GM21390 (cell line): ENCODE data around the gene NTN3.

Experiments used
- ATAC-seq: cut with Tn5 transposase; IDR thresholded peaks from one replicate; pipeline ENCODE4 v1.9.1; 2021; ENCODE audit not compliant: unreplicated experiment

The NTN3 gene

DNA sequence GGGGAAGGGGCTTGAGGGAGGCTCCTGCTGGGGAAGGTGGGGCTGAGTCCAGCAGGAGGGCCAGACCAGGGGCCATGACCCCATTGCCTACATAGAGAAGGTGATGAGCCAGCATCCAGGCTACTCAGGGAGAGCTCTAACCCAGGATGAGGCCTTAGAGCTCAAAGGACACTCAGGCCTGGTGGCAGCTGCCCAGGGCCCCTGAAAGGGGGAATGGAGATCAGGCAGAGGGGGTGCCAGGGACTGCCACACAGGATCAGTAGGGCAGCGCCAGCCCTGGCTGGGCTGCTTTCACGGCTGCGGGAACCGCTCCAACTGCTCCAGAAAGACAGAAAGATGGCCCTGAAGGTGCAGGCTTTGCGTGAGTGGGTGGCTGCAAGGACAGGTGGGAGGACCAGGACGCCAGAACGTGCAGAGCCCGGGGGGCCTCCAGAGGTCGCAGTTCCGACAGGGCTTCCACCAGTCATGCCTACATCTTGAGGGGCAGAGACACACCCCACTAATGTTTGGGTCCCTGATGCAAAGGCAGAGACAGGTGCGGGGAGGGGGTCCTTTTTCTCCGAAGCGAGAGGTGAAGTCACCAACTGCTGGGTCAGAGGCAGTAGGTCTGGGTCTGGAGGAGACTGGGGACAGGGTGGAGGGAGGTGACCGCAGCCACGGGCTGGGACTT, 41.8 kb downstream of the NTN3 start:
- peak; percentile 6 for ATAC-seq

DNA sequence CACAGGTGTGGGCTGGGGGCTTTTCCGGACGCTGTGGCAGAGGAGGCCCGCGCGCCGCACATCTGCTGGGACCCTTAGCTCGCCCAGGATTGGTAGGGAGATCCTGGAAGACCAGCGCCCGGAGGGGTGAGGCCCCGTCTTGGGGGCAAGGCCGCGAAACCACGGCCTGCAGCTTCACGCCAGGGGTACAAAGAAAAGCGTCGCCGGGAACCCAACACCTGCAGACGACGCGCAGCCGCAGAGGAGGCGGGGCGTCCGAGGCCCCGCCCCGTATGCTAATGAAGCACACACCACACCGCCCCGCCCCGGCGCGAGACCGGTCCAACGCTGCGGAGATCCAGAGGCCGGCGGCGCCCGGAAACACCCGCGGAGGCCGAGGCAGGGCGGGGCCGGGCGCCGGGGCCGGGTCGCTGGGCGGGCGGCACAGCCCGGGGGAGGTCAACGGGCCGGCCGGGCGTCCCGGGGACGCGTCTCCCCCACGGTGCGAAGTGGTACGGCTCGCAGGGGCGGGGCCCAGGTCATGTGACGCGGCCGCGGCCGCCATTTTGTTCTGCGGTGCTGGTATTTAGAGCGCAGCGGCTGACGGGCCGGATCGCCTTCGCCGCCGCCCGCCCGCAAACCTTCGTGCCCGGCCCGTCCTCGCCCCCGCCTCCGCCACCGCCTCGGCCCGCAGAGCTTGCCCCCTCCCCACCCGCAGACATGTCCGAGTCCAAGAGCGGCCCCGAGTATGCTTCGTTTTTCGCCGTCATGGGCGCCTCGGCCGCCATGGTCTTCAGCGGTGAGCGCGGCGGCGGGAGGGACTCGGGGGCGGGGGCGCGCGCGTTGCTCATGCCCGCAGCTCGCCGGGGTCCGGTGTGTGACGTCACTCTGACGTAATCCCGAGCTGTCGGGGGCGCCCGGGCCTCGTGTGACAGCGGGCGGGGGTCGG, 42.6 kb downstream of the NTN3 start, which contains the start of gene ATP6V0C:
TSS of gene ATP6V0C (plus strand) at position 548 of the 928 bp plus-strand sequence. CDS start at position 700, 152 bp downstream.
- ATAC-seq, result peak; percentile 60

DNA sequence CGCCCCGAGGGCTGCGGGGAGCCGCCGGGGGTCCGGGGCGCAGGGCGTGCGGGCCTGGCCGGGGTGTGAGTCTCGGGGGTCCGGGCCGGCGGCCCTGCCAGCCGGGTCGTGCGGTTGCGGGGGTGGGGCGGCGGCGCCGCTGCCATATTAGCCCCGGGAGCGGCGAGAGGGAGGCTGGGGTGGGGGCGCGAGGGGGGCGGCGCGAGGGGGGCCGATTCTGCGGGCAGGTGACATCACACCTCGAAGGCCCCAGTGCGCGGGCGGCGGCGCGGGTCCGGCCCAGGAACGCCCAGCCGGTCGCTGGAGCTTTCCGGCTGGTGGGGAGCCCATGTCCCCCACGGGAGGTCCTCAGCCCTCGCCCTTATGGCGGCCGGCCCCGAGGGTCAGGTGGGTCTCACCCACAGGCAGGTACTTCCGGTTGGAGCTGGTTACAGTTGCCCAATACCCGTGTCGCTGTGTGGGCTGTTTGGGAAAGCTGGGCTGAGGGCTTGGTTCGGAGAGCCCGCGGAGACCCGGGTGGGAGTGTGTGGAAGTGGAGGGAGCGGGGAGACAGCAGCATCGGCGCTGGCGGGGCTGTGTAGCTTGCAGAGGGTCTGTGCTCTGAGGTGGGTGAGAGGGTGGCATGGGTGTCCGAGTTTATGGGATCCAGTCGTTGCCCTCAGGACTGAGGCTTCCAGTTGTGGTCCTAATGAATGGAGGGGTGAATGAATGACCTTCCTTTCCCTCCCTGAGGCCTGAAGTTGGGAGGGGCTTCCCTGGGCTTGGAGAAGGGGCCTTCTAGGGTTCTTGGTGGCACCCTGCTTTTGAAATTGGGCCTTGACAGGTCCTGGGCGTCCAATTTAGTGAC, 43.5 kb downstream of the NTN3 start:
- ATAC-seq, result no peak

DNA sequence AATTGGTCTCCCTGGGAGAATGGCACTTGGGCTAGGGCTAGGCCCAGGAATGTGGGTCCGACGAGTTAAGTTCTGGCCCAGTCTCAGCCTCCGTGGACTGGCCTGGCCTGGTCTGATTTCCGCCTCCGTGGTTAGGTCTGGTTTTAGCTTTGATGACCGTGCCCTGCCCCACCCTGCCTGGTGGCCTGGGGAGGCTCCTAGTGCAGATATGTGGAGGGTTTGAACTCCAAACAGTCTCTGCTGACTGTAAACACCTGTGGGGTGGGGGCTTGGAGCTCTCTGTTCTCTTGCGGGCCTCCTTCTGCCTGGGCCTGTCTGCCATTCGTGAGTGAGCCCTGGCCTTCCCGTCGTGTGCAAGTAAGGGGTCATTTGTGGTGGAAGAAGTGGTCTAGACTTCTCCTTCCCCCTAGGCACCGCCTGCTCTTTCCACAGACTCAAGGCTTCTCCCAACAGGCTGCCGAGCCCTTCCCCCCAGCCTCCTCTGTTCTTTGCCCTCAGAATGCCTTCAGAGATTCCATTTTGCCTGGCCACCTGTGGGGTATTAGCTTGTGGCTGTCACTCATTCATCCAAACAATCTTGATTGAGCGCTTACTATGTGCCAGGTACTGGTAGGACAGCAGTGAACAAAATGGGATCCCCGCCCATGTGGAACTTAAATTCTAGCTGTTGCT, 44.2 kb downstream of the NTN3 start:
- no peak for ATAC-seq

DNA sequence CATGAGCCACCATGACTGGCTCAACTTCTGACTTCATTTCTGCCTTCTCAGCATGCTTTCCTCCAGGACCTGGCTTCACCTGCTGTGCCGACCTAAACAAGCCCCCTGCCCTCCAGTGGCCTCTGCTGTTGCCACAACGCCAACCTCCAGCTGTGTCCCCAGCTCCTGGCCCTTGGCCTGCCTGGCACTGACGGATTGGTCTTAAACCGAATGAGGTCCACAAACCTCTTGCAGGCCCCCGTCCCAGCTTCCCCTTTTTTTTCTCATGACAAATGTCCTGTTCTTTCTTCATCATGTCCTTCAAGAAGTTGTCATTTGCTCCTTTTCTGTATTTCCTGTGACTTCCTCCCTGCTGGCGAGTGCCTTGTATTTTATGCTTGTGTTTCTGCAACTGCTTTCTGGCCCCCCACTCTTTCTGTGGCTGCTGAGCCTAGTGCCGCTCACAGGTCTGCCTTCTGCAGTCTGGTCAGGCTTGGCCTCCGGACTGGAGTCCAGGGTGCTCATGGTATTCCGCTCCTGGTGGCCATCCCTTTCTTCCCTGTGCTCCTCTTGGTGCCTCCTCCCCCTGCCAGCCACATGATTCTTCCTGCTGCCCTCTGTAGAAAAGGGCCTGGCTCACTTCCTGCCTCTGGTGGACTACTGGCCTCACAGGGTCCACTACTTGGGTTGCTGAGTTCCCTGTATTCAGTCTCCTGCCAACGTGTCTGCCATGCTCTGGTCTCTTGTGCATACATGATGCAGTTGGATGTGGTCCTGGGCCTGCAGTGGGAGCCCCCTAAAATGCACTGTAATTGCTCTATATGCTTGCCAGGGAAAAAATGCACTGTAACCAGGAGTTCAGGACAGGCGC, 45.5 kb downstream of the NTN3 start:
- no peak for ATAC-seq

DNA sequence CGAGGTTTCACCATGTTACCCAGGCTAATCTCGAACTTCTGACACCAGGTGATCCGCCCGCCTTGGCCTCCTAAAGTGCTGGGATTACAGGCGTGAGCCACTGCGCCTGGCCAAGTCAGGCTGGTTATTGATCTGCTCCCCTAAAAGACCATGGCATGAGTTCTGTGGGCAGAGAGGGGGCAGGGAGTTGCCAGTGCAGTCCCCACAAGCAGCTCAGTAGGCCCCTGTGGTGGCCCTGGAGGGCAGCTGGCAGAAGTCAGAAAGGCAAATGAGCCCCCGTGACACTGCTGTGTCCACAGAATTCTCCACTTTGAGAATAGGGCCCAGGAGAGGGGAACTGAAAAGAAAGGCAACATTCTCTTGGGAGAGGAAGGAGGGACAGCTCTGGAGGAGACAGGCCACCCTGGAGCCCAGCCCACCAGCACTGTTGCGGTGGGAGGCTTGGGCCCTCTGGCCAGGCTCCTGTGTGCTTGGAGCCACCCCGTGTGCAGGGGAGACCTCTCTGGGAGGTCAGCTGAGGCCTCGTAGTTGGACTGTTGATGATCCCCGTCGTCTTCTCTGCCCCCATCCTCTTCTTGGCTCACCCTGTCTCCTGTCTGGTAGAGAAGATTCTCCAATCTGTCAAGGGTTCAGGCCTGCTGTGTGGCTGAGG, 47.0 kb downstream of the NTN3 start:
- ATAC-seq, result no peak

DNA sequence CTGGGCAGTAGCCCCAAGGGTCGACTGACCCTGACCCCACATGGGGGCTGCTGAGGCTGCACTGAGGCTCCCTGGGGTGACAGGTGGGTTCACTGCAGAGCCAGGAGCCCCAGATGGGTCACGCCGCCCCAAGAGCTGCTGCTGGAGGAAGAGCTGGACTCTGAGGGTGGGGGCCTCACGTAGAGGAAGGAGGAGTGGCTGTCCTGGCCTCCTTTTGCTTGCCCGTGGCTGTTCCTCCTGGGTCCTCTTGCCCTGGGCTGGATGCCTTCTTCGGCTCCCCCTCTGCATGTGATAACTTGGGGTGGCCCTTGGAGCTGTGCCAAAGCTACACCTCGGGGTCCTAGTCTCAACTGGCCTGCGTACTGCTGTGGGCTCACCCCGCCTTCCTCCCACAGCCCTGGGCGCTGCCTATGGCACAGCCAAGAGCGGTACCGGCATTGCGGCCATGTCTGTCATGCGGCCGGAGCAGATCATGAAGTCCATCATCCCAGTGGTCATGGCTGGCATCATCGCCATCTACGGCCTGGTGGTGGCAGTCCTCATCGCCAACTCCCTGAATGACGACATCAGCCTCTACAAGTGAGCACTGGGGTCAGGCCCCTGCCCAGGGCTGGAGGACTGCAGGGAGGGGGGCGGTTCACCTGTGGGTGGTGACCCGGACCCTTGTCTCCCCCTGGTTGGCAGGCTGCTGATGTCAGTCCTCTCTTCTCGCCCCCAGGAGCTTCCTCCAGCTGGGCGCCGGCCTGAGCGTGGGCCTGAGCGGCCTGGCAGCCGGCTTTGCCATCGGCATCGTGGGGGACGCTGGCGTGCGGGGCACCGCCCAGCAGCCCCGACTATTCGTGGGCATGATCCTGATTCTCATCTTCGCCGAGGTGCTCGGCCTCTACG, 48.0 kb downstream of the NTN3 start:
- no peak for ATAC-seq

DNA sequence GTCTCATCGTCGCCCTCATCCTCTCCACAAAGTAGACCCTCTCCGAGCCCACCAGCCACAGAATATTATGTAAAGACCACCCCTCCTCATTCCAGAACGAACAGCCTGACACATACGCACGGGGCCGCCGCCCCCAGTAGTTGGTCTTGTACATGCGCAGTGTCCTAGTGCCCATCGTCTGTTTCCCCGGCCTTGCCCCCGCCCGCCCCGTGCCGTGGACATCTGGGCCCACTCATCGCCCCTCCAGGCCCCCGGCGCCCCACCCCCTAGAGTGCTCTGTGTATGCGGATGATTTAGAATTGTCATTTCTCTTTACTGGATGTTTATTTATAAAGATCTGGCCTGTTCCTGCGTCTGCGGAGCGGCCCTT, 48.6 kb downstream of the NTN3 start:
- ATAC-seq, result no peak

DNA sequence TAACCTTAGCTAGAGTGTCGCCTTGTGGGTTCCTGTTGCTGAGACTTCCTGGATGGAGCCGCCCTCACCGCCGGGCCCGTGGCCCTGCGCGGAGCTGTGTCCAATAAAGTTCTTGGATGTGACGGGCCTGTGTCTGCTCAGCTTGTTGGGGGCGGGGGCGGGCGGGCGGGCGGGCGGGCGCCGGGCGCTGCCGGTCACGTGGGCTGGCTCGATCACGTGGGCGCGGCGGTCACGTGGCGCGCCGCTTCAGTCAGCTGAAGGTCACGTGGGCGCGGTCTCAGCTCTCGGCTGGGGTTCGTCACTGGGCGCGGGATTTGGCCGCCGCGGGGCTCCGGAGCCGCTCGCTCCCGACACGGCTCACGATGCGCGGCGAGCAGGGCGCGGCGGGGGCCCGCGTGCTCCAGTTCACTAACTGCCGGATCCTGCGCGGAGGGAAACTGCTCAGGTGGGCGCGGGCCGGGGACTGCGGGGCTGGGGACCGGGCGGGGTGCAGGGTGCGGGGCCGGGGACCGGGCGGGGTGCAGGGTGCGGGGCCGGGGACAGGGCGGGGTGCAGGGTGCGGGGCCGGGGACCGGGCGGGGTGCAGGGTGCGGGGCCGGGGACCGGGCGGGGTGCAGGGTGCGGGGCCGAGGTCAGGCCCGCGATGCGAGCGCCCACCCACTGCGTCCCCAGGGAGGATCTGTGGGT, 49.1 kb downstream of the NTN3 start, which contains the start of gene AMDHD2:
TSS of gene AMDHD2 (plus strand) at position 275 of the 687 bp plus-strand sequence. CDS start at position 363, 88 bp downstream.
- no peak for ATAC-seq

DNA sequence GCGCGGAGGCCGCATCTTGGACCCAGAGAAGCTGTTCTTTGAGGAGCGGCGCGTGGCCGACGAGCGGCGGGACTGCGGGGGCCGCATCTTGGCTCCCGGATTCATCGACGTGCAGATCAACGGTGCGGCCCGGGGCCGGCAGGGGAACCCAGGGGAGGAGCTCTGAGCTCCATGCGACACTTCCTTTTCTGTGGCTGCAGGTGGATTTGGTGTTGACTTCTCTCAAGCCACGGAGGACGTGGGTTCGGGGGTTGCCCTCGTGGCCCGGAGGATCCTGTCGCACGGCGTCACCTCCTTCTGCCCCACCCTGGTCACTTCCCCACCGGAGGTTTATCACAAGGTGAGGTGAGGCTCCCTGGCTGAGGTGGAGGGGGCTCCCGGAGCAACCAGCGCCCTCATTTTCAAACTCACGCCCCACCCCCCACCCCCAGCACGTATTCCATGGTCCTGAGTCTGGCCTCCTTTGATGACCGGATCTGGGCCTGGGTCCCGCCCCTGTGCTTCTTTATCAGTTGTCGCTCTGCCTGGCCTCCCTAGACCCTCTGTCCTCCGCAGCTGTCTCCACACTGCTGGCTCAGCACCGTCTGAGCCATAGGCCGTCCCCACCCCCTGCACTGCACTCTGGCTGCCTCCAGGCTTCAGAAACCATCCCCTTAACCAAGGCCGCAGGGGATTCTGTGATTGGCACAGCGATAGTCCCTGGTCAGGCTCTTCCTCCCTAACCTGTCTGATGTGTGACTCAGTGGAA, 49.9 kb downstream of the NTN3 start:
- ATAC-seq, result no peak
